ENCODE results near the gene KIRREL3.

KIRREL3 gene

GRCh38 chr11:126658306-126659056 lies 342.1 kb downstream of the KIRREL3 start:
- no peak for DNase-seq

- no peak for DNase-seq
Measured at GRCh38 chr11:126655807-126656128, 344.8 kb downstream of the KIRREL3 start.

- no peak for DNase-seq
Measured at GRCh38 chr11:126654886-126655806, 345.4 kb downstream of the KIRREL3 start.

- no peak for DNase-seq
Measured at GRCh38 chr11:126653040-126653439, 347.5 kb downstream of the KIRREL3 start.

- no peak for DNase-seq
Measured at GRCh38 chr11:126647735-126648134, 352.8 kb downstream of the KIRREL3 start.

GRCh38 chr11:126646701-126647557 lies 353.6 kb downstream of the KIRREL3 start:
- no peak for DNase-seq

GRCh38 chr11:126645186-126645585 lies 355.4 kb downstream of the KIRREL3 start:
- DNase-seq = no peak

GRCh38 chr11:126640186-126640585 lies 360.4 kb downstream of the KIRREL3 start:
- no peak for DNase-seq

- DNase-seq = no peak
Measured at GRCh38 chr11:126639692-126640091, 360.9 kb downstream of the KIRREL3 start.

GRCh38 chr11:126638648-126639047 lies 361.9 kb downstream of the KIRREL3 start:
- no peak for DNase-seq

GRCh38 chr11:126637795-126638175 lies 362.8 kb downstream of the KIRREL3 start:
- no peak for DNase-seq

GRCh38 chr11:126636911-126637794 lies 363.4 kb downstream of the KIRREL3 start:
- DNase-seq = no peak

GRCh38 chr11:126635511-126635910 lies 365.1 kb downstream of the KIRREL3 start:
- no peak for DNase-seq

GRCh38 chr11:126634963-126635362 lies 365.6 kb downstream of the KIRREL3 start:
- DNase-seq = no peak

GRCh38 chr11:126633330-126633729 lies 367.2 kb downstream of the KIRREL3 start:
- DNase-seq = no peak

- no peak for DNase-seq
Measured at GRCh38 chr11:126630893-126631798, 369.4 kb downstream of the KIRREL3 start.

GRCh38 chr11:126630488-126630887 lies 370.1 kb downstream of the KIRREL3 start:
- no peak for DNase-seq

GRCh38 chr11:126628790-126629621 lies 371.6 kb downstream of the KIRREL3 start:
- no peak for DNase-seq

- no peak for DNase-seq
Measured at GRCh38 chr11:126628450-126628789, 372.1 kb downstream of the KIRREL3 start.

GRCh38 chr11:126627421-126627820 lies 373.1 kb downstream of the KIRREL3 start:
- DNase-seq = no peak

All from T-helper 9 cell (primary cell).